Loucy (cell line): ENCODE data around the gene MYCL.

Experiments used
- EZH2phosphoT487 ChIP-seq: fragments of 200-600 bp; IDR thresholded peaks from 2 replicates; pipeline ENCODE4 v1.6.1; 2018; ENCODE audit warnings: antibody characterized with exemption, mild to moderate bottlenecking, moderate library complexity, borderline replicate concordance
- TF ChIP-seq, protein P1 (sequence below): fragments of 200-600 bp; sonication (generic); conservative IDR thresholded peaks from 2 replicates; pipeline ENCODE4 v1.5.1; 2014; ENCODE audit warnings: mild to moderate bottlenecking, antibody characterized with exemption, low read length

DNA sequence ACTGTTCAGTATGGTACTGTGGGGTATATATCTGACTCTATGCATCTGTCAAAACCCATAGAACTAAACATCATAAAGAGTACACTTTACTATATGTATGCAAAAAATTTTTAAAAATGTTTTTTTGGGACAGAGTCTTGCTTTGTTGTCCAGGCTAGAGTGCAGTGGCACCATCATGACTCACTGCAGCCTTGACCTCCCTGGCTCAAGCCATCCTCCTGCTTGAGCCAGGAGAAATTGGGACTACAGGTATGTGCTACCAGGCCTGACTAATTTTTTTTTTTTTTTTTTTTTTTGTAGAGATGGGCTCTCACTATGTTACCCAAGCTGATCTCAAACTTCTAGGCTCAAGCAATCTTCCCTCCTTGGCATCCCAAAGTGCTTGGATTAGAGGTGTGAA is 29.9 kb downstream of the MYCL start:
- TF ChIP-seq, protein P1, sequence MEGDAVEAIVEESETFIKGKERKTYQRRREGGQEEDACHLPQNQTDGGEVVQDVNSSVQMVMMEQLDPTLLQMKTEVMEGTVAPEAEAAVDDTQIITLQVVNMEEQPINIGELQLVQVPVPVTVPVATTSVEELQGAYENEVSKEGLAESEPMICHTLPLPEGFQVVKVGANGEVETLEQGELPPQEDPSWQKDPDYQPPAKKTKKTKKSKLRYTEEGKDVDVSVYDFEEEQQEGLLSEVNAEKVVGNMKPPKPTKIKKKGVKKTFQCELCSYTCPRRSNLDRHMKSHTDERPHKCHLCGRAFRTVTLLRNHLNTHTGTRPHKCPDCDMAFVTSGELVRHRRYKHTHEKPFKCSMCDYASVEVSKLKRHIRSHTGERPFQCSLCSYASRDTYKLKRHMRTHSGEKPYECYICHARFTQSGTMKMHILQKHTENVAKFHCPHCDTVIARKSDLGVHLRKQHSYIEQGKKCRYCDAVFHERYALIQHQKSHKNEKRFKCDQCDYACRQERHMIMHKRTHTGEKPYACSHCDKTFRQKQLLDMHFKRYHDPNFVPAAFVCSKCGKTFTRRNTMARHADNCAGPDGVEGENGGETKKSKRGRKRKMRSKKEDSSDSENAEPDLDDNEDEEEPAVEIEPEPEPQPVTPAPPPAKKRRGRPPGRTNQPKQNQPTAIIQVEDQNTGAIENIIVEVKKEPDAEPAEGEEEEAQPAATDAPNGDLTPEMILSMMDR: no peak
- TF ChIP-seq EZH2phosphoT487: no peak
